ENCODE results near the gene ALDH3B1.

Gene ALDH3B1

GRCh38 chr11:68076371-68077042 lies 66.4 kb downstream of the ALDH3B1 start:
- DNase-seq = peak; percentile 54

GRCh38 chr11:68077617-68078582 lies 67.8 kb downstream of the ALDH3B1 start:
- no peak for DNase-seq

All from OCI-M1 (cell line).